Esophagus squamous epithelium (tissue), 4 donors: ENCODE data around the gene NMT1.

Experiments used
- POLR2A ChIP-seq, 4 donors: fragments of 450-650 bp; IDR thresholded peaks; one replicate each; pipeline ENCODE4 v1.6.1; 2017; ENCODE audit warnings: antibody characterized with exemption in 4 of 4, mild to moderate bottlenecking in 4 of 4, moderate library complexity in 3 of 4
- TF ChIP-seq, protein P1 (sequence below), 6 experiments: fragments of 450-650 bp in 4 of 6; fragments of 200-600 bp in 2 of 6; sonication (generic) in 2 of 6; IDR thresholded peaks; one replicate each; pipeline ENCODE4 v1.5.1; 2016 to 2019; ENCODE audit warnings: antibody characterized with exemption in 6 of 6, mild to moderate bottlenecking in 4 of 6, moderate library complexity in 4 of 6

DNA sequence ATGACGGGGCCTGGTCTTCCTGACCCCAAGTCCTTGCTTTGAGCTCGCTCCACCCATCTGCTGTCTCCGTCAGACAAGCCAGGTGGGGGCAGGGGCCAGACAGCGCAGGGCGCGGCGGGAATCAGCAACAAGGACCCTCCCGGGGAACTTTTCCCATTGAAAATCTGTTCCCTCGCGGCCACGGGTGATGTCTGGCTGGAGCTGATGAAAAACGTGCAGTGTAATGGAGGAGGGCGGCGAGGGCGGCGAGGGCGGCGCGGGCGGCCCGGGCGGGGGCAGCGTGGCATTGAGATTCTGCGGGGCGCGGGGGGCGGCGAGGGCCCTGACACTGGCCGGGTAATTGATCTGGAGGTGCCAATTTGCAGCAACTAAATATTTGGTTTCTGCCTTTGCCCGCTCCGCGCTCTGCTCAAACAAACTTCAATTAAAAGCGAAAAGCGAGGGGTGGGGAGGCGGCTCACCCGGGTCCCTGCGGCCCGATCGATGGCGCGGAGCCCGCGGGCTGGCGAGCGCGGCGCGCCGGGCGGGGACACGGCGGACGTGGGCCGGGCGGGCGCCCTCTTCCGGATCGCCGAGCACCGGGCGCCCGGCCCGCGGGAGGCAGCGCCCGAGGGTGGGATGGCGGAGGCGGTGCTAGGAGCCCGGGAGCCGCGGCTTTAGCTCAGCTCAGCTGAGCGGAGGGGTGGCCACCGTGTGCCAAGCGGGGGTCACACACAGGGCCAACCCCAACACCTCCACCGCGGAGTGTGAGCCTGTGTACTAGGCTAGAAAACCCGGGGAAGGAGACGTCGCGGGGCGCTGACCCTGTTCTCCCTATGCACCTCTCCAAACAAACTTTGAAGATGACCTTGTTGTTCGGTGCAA is 42.0 kb upstream of the NMT1 start:
- TF ChIP-seq, protein P1, sequence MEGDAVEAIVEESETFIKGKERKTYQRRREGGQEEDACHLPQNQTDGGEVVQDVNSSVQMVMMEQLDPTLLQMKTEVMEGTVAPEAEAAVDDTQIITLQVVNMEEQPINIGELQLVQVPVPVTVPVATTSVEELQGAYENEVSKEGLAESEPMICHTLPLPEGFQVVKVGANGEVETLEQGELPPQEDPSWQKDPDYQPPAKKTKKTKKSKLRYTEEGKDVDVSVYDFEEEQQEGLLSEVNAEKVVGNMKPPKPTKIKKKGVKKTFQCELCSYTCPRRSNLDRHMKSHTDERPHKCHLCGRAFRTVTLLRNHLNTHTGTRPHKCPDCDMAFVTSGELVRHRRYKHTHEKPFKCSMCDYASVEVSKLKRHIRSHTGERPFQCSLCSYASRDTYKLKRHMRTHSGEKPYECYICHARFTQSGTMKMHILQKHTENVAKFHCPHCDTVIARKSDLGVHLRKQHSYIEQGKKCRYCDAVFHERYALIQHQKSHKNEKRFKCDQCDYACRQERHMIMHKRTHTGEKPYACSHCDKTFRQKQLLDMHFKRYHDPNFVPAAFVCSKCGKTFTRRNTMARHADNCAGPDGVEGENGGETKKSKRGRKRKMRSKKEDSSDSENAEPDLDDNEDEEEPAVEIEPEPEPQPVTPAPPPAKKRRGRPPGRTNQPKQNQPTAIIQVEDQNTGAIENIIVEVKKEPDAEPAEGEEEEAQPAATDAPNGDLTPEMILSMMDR (IDR thresholded peaks at IDR 0.05): peak in 4 of 6 experiments; percentile 12 to 63 (median 56)
- TF ChIP-seq POLR2A (IDR thresholded peaks at IDR 0.05): no peak
